HL-60 (cell line): ENCODE measurements around the gene ZMIZ1.

Source experiments
- DNase-seq, 2 experiments: peaks; one replicate each; pipeline ENCODE4 v3.0.0-alpha.2; 2010 to 2020; ENCODE audit warnings: low read depth in 1 of 2, low spot score in 1 of 2
- H3K27ac ChIP-seq: fragments of 250-450 bp; sonication (Bioruptor Pico); replicated peaks from 2 replicates; pipeline ENCODE4 v1.5.1; 2020; ENCODE audit warnings: mild to moderate bottlenecking, moderate library complexity
- H3K27me3 ChIP-seq: fragments of 250-450 bp; sonication (Bioruptor Pico); 2 replicates; pipeline ENCODE4 v1.5.1; 2021; ENCODE audit warnings: mild to moderate bottlenecking, moderate library complexity; ENCODE audit not compliant: insufficient read depth, poor library complexity, severe bottlenecking
- H3K4me3 ChIP-seq: replicated peaks from 2 replicates; pipeline ENCODE4 v1.5.1; 2011; ENCODE audit warnings: mild to moderate bottlenecking, control low read depth, low read length; ENCODE audit not compliant: insufficient read depth
- CTCF ChIP-seq: IDR thresholded peaks from one replicate; pipeline ENCODE4 v1.5.1; 2011; ENCODE audit warnings: low read length, control low read depth, inconsistent platforms; ENCODE audit not compliant: insufficient read depth
- GABPA ChIP-seq: IDR thresholded peaks from 2 replicates; pipeline ENCODE4 v1.6.1; 2012; ENCODE audit warnings: low read depth
- POLR2AphosphoS5 ChIP-seq: IDR thresholded peaks from 2 replicates; pipeline ENCODE4 v1.6.1; 2012; ENCODE audit warnings: low read depth
- REST ChIP-seq: IDR thresholded peaks from 2 replicates; pipeline ENCODE4 v1.6.1; 2012; ENCODE audit warnings: low read depth; ENCODE audit not compliant: insufficient replicate concordance
- SPI1 ChIP-seq: IDR thresholded peaks from 2 replicates; pipeline ENCODE4 v1.6.1; 2012; ENCODE audit warnings: low read depth, mild to moderate bottlenecking, borderline replicate concordance

ZMIZ1 gene

GRCh38 chr10:79356104-79356503 is 287.3 kb downstream of the ZMIZ1 start:
- H3K27me3 ChIP-seq = no peaks in the 10 kb centered on the region
- no peak; the same call in 1 of the 2 replicates for TF ChIP-seq SPI1
- no peak for TF ChIP-seq GABPA
- no peak for TF ChIP-seq CTCF
- peak; percentile 70 for TF ChIP-seq POLR2AphosphoS5
- H3K4me3 ChIP-seq = no peak overlapping the region
- H3K27ac ChIP-seq = peak overlapping the region; percentile 28
- peak in 1 of 2 experiments; percentile 82 for DNase-seq

- no peak for TF ChIP-seq GABPA
- no peak for TF ChIP-seq SPI1
- TF ChIP-seq REST = no peak
- TF ChIP-seq CTCF = no peak
- no peak for TF ChIP-seq POLR2AphosphoS5
- no peaks in the 10 kb centered on the region for H3K27me3 ChIP-seq
- H3K4me3 ChIP-seq = no peak overlapping the region
- H3K27ac ChIP-seq = no peak overlapping the region
- no peak for DNase-seq
Observed at GRCh38 chr10:79357180-79357579, 288.4 kb downstream of the ZMIZ1 start.

GRCh38 chr10:79358811-79359210 is 290.0 kb downstream of the ZMIZ1 start:
- TF ChIP-seq POLR2AphosphoS5 (no peak), REST (no peak), CTCF (no peak), SPI1 (no peak), GABPA (no peak)
- DNase-seq = no peak
- H3K4me3 ChIP-seq = no peak overlapping the region
- H3K27me3 ChIP-seq = no peaks in the 10 kb centered on the region
- no peak overlapping the region for H3K27ac ChIP-seq

GRCh38 chr10:79359816-79360498 is 291.2 kb downstream of the ZMIZ1 start:
- TF ChIP-seq SPI1 (peak; percentile 22; the same call in 1 of the 2 replicates), REST (no peak)
- H3K27me3 ChIP-seq = no peaks in the 10 kb centered on the region
- H3K27ac ChIP-seq = no peak overlapping the region
- DNase-seq = no peak
- H3K4me3 ChIP-seq = no peak overlapping the region
